Adrenal gland (tissue), 5 donors: ENCODE measurements around the gene SRGAP1.

Source experiments
- POLR2A ChIP-seq, 2 donors: fragments of 450-650 bp; IDR thresholded peaks; one replicate each; pipeline ENCODE4 v1.6.1; 2017; ENCODE audit warnings: antibody characterized with exemption in 2 of 2, mild to moderate bottlenecking in 2 of 2, moderate library complexity in 1 of 2
- TF ChIP-seq, protein P1 (sequence below), 6 experiments: fragments of 450-650 bp in 4 of 6; fragments of 200-600 bp in 2 of 6; sonication (generic) in 1 of 6; IDR thresholded peaks; 1 replicate in 5 of 6; 2 replicates in 1 of 6; pipeline versions ENCODE4 v1.5.1 to v1.8.0; 2016 to 2021; ENCODE audit warnings: antibody characterized with exemption in 6 of 6, mild to moderate bottlenecking in 2 of 6, moderate library complexity in 1 of 6
- donor health status: DM: no; HTN: no; CAD: no.

DNA sequence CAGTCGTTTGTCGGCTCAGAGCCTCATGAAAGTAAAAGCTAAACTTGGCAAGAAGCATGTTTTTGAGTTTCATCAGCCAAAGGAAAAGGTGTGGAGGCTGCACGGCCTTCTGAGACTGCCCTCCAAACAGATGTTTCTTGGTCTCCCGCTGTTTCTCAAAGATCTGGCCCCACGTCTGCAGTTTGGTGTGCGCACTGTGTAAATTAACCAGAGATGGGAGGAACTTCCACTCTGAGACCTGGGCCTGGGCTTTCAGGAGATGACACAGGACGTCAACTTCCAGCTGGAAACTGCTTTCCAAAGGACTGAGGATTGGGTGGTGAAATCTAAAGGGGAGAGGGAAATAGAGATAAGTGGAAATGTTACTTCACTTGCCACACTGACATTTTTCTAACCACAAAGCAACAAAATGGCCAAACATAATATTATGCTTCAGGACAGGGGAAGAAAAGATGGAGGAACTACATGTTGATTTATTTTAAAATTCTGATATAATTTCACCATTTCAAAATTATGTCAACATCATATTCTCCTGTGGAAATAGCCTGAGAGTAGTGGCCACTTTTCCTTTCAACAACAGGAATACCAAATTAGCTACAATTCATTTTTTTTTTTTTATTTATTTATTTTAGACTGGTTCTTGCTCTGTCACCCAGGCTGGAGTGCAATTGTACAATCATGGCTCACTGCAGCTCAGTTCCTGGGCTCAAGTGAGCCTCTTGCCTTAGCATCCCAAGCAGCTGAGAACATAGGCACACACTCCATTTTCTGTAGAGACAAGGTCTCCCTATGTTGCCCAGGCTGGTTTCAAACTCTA lies 350.0 kb downstream of the SRGAP1 start:
- TF ChIP-seq, protein P1, sequence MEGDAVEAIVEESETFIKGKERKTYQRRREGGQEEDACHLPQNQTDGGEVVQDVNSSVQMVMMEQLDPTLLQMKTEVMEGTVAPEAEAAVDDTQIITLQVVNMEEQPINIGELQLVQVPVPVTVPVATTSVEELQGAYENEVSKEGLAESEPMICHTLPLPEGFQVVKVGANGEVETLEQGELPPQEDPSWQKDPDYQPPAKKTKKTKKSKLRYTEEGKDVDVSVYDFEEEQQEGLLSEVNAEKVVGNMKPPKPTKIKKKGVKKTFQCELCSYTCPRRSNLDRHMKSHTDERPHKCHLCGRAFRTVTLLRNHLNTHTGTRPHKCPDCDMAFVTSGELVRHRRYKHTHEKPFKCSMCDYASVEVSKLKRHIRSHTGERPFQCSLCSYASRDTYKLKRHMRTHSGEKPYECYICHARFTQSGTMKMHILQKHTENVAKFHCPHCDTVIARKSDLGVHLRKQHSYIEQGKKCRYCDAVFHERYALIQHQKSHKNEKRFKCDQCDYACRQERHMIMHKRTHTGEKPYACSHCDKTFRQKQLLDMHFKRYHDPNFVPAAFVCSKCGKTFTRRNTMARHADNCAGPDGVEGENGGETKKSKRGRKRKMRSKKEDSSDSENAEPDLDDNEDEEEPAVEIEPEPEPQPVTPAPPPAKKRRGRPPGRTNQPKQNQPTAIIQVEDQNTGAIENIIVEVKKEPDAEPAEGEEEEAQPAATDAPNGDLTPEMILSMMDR (IDR thresholded peaks at IDR 0.05): no peak
- no peak for TF ChIP-seq POLR2A (IDR thresholded peaks at IDR 0.05)
